Measurements from ENCODE around the gene PCOLCE2.

PCOLCE2 gene

DNA sequence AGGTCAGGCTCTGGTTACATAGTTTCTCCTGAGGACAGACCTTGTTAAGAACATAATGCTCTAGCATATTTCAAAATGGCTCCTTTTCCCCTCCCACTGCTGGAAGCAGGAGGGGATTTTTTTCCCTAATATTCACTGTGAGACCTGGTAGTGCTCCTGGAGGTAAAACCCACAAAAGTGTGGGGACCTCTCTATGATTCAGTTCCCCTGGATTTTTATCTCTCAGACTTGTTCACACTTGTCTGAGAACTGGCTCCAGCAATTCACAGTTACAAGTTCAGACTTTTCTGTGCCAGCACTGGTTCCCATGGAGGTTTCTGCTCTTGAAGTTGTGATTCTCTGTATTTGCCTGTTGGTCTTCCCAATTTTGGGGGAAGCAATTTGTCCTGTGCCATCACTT is 36.3 kb upstream of the PCOLCE2 start:
- peaks cover 12% of the 10 kb centered on the region for H3K4me1 ChIP-seq (ENCODE audit: insufficient read depth, poor library complexity, severe bottlenecking)
- H3K36me3 ChIP-seq (ENCODE audit: low read depth), result no peaks in the 10 kb centered on the region
- H3K27me3 ChIP-seq (ENCODE audit: insufficient read depth, poor library complexity, severe bottlenecking), result no peaks in the 10 kb centered on the region
- H3K4me3 ChIP-seq (ENCODE audit: severe bottlenecking), result no peak overlapping the region
- DNase-seq (ENCODE audit: low spot score) (no peak), ATAC-seq (ENCODE audit: low read depth) (peak; percentile 93)
- TF ChIP-seq, protein P1, sequence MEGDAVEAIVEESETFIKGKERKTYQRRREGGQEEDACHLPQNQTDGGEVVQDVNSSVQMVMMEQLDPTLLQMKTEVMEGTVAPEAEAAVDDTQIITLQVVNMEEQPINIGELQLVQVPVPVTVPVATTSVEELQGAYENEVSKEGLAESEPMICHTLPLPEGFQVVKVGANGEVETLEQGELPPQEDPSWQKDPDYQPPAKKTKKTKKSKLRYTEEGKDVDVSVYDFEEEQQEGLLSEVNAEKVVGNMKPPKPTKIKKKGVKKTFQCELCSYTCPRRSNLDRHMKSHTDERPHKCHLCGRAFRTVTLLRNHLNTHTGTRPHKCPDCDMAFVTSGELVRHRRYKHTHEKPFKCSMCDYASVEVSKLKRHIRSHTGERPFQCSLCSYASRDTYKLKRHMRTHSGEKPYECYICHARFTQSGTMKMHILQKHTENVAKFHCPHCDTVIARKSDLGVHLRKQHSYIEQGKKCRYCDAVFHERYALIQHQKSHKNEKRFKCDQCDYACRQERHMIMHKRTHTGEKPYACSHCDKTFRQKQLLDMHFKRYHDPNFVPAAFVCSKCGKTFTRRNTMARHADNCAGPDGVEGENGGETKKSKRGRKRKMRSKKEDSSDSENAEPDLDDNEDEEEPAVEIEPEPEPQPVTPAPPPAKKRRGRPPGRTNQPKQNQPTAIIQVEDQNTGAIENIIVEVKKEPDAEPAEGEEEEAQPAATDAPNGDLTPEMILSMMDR (IDR thresholded peaks at IDR 0.05; ENCODE audit: poor library complexity, severe bottlenecking), result no peak
- peak overlapping the region; percentile 32 for H3K27ac ChIP-seq (ENCODE audit: poor library complexity, severe bottlenecking)
- no peaks in the 10 kb centered on the region for H3K9me3 ChIP-seq (ENCODE audit: severe bottlenecking)

DNA sequence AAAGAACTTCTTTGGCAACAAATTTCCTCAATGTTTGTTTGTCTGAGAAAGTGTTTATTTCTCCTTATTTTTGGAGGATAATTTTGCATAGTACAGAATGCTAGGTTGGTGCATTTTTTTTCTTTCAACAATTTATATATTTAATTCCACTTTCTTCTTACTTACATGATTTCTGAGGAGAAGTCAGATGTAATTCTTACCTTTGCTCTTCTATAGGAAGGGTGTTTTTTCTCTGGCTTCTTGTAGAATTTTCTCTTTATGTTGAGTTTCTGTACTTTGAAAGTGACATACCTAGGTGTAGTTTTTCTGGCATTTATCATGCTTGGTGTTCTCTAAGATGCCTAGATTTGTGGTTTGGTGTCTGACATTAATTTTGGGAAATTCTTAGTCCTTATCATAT is 34.8 kb upstream of the PCOLCE2 start:
- Histone ChIP-seq H3K4me3 (ENCODE audit: severe bottlenecking) (no peak overlapping the region), H3K36me3 (ENCODE audit: low read depth) (no peaks in the 10 kb centered on the region), H3K27ac (ENCODE audit: poor library complexity, severe bottlenecking) (no peak overlapping the region), H3K27me3 (ENCODE audit: insufficient read depth, poor library complexity, severe bottlenecking) (no peaks in the 10 kb centered on the region), H3K4me1 (ENCODE audit: insufficient read depth, poor library complexity, severe bottlenecking) (peaks cover 12% of the 10 kb centered on the region), H3K9me3 (ENCODE audit: severe bottlenecking) (no peaks in the 10 kb centered on the region)
- no peak for ATAC-seq (ENCODE audit: low read depth)
- TF ChIP-seq, protein P1 (IDR thresholded peaks at IDR 0.05; ENCODE audit: poor library complexity, severe bottlenecking), result no peak
- no peak for DNase-seq (ENCODE audit: low spot score)

DNA sequence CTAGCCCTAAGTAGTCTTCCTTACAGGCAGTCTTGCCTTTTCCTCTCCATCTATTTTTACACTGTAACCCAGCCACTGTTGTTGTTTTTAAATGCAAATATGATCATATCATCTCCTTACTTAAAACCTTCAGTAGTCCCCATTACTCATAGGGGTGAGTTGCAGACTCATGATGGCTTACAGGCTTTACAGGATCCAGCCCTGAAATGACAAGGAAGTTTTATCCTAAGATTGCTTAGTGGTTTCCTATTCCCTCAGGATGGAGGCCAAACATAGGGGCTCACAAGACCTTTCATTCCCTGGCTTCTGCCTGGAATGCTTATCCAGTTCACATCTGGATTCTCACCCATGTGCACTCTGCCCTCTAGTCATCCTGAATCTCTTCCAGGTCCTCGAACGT is 27.7 kb upstream of the PCOLCE2 start:
- TF ChIP-seq, protein P1 (IDR thresholded peaks at IDR 0.05; ENCODE audit: poor library complexity, severe bottlenecking), result no peak
- Histone ChIP-seq H3K27me3 (ENCODE audit: insufficient read depth, poor library complexity, severe bottlenecking) (no peaks in the 10 kb centered on the region), H3K9me3 (ENCODE audit: severe bottlenecking) (no peaks in the 10 kb centered on the region), H3K4me1 (ENCODE audit: insufficient read depth, poor library complexity, severe bottlenecking) (no peaks in the 10 kb centered on the region), H3K4me3 (ENCODE audit: severe bottlenecking) (no peak overlapping the region), H3K27ac (ENCODE audit: poor library complexity, severe bottlenecking) (no peak overlapping the region), H3K36me3 (ENCODE audit: low read depth) (no peaks in the 10 kb centered on the region)
- ATAC-seq (ENCODE audit: low read depth) (no peak), DNase-seq (ENCODE audit: low spot score) (no peak)

DNA sequence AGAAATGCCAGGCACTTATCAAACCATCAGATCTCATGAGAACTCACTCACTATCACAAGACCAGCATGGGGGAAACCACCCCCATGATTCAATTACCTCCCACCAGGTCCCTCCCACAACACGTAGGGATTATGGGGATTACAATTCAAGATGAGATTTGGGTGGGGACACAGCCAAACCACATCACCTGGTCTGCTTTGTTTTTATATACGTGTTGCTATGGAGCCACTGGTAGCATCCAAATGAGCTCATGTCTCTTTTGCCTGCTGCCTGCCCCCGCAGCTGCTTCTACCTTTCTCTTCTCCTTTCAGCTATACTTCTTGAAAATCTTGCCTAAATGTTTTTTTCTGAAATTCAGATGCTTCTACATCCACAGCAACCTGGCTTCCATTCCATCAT is 26.8 kb upstream of the PCOLCE2 start:
- Histone ChIP-seq H3K4me1 (ENCODE audit: insufficient read depth, poor library complexity, severe bottlenecking) (no peaks in the 10 kb centered on the region), H3K27ac (ENCODE audit: poor library complexity, severe bottlenecking) (no peak overlapping the region), H3K36me3 (ENCODE audit: low read depth) (no peaks in the 10 kb centered on the region), H3K9me3 (ENCODE audit: severe bottlenecking) (no peaks in the 10 kb centered on the region), H3K27me3 (ENCODE audit: insufficient read depth, poor library complexity, severe bottlenecking) (no peaks in the 10 kb centered on the region), H3K4me3 (ENCODE audit: severe bottlenecking) (no peak overlapping the region)
- DNase-seq (ENCODE audit: low spot score) (no peak), ATAC-seq (ENCODE audit: low read depth) (no peak)
- TF ChIP-seq, protein P1 (IDR thresholded peaks at IDR 0.05; ENCODE audit: poor library complexity, severe bottlenecking), result no peak

DNA sequence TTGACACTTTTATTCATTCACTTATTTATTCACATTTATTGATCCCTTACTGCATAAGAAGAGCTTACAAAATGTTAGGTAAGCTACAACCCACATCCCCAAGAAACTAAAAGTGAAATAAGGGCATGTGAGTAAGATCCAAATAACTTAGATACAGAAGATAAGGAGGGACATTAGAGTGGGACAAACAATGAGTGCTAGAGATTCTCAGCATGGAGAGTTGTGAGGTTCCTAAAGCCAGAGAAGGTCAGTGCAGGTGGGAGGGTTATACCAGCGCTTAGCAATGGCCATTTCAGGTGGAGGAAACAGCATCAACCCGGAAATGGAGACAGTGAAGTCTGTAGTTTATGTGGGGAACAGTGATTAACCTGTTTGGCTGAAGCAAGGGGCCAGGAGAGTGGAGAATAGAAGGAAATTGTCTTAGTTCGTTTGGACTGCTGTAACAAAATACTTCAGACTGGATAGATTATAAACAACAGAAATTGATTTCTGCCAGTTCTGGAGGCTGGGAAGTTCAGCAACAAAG is 25.5 kb upstream of the PCOLCE2 start:
- DNase-seq (ENCODE audit: low spot score) (no peak), ATAC-seq (ENCODE audit: low read depth) (no peak)
- TF ChIP-seq, protein P1 (IDR thresholded peaks at IDR 0.05; ENCODE audit: poor library complexity, severe bottlenecking), result no peak
- H3K4me1 ChIP-seq (ENCODE audit: insufficient read depth, poor library complexity, severe bottlenecking), result no peaks in the 10 kb centered on the region
- H3K27ac ChIP-seq (ENCODE audit: poor library complexity, severe bottlenecking), result no peak overlapping the region
- no peak overlapping the region for H3K4me3 ChIP-seq (ENCODE audit: severe bottlenecking)
- no peaks in the 10 kb centered on the region for H3K36me3 ChIP-seq (ENCODE audit: low read depth)
- no peaks in the 10 kb centered on the region for H3K27me3 ChIP-seq (ENCODE audit: insufficient read depth, poor library complexity, severe bottlenecking)
- no peaks in the 10 kb centered on the region for H3K9me3 ChIP-seq (ENCODE audit: severe bottlenecking)

Measured in RWPE2 (cell line).